ENCODE measurements around the gene TESPA1.

The TESPA1 gene

GRCh38 chr12:54959291-54960018 lies 25.1 kb downstream of the TESPA1 start:
- Histone ChIP-seq H3K36me3 (no peaks in the 10 kb centered on the region), H3K9me3 (ENCODE audit: severe bottlenecking) (no peaks in the 10 kb centered on the region), H3K27ac (no peak overlapping the region), H3K4me3 (ENCODE audit: low read depth, low read length) (no peak overlapping the region), H3K27me3 (ENCODE audit: insufficient read depth, low read depth, severe bottlenecking) (no peaks in the 10 kb centered on the region)
- no peak for DNase-seq
- no peak for TF ChIP-seq CTCF (IDR thresholded peaks at IDR 0.05; ENCODE audit: low read depth, low read length)

- Histone ChIP-seq H3K9me3 (ENCODE audit: severe bottlenecking) (no peaks in the 10 kb centered on the region), H3K4me3 (ENCODE audit: low read depth, low read length) (no peak overlapping the region), H3K27me3 (ENCODE audit: insufficient read depth, low read depth, severe bottlenecking) (no peaks in the 10 kb centered on the region), H3K27ac (no peak overlapping the region), H3K36me3 (no peaks in the 10 kb centered on the region)
- peak; percentile 29; the same call in 1 of the 2 replicates for TF ChIP-seq CTCF (IDR thresholded peaks at IDR 0.05; ENCODE audit: low read depth, low read length)
- DNase-seq = peak; percentile 60
Observed at GRCh38 chr12:54958048-54958658, 26.4 kb downstream of the TESPA1 start.

- H3K36me3 ChIP-seq = no peaks in the 10 kb centered on the region
- H3K27me3 ChIP-seq (ENCODE audit: insufficient read depth, low read depth, severe bottlenecking) = no peaks in the 10 kb centered on the region
- no peak overlapping the region for H3K27ac ChIP-seq
- DNase-seq = no peak
- no peak for TF ChIP-seq CTCF (IDR thresholded peaks at IDR 0.05; ENCODE audit: low read depth, low read length)
- no peaks in the 10 kb centered on the region for H3K9me3 ChIP-seq (ENCODE audit: severe bottlenecking)
- no peak overlapping the region for H3K4me3 ChIP-seq (ENCODE audit: low read depth, low read length)
Observed at GRCh38 chr12:54956818-54957641, 27.5 kb downstream of the TESPA1 start.

- Histone ChIP-seq H3K36me3 (no peaks in the 10 kb centered on the region), H3K4me3 (ENCODE audit: low read depth, low read length) (no peak overlapping the region), H3K9me3 (ENCODE audit: severe bottlenecking) (no peaks in the 10 kb centered on the region), H3K27me3 (ENCODE audit: insufficient read depth, low read depth, severe bottlenecking) (no peaks in the 10 kb centered on the region), H3K27ac (no peak overlapping the region)
- no peak for DNase-seq
- no peak for TF ChIP-seq CTCF (IDR thresholded peaks at IDR 0.05; ENCODE audit: low read depth, low read length)
Observed at GRCh38 chr12:54956322-54956721, 28.2 kb downstream of the TESPA1 start.

- Histone ChIP-seq H3K4me3 (ENCODE audit: low read depth, low read length) (no peak overlapping the region), H3K27me3 (ENCODE audit: insufficient read depth, low read depth, severe bottlenecking) (no peaks in the 10 kb centered on the region), H3K27ac (no peak overlapping the region), H3K9me3 (ENCODE audit: severe bottlenecking) (no peaks in the 10 kb centered on the region), H3K36me3 (no peaks in the 10 kb centered on the region)
- TF ChIP-seq CTCF (IDR thresholded peaks at IDR 0.05; ENCODE audit: low read depth, low read length) = no peak
- no peak for DNase-seq
Observed at GRCh38 chr12:54954801-54955200, 29.8 kb downstream of the TESPA1 start.
